ENCODE results near the gene TMEM9. TPM values are rescaled to one million over a fixed set of nuclear protein-coding genes. Genes with fewer than 3 reads are reported as not detected.

The TMEM9 gene
- total RNA-seq, 2 experiments from 2014 or later = 15.7 to 16.5 TPM

DNA sequence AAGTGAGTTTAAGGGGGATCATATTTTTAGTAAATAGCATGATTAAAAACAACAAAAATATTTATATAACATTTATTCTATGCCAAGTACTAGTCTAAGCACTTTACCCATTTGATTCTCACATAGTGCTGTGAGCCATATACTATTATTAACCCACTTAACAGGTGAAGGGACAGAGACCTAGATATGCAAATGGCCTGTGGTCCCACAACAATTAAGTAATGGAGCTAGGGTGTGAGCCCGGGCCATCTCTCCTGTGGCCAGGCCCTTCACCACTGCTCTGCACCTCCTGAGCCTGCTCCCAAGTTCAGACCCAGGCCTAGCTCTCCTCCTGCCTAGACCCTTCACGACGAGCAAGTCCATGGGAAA lies 27.8 kb downstream of the TMEM9 start:
- ATAC-seq (ENCODE audit: poor library complexity) = no peak
- H3K4me3 ChIP-seq (ENCODE audit: low read length) = no peak overlapping the region
- H3K27ac Mint-ChIP-seq = no peak overlapping the region
- H3K27me3 ChIP-seq (ENCODE audit: control insufficient read depth in 1 of 2, insufficient read depth in 2 of 2, low read length in 2 of 2) = peaks cover 10 to 11% of the 10 kb centered on the region in 2 experiments
- no peaks in the 10 kb centered on the region for H3K9me3 ChIP-seq (ENCODE audit: control insufficient read depth in 1 of 2, insufficient read depth in 1 of 2, low read length in 2 of 2)
- TF ChIP-seq, protein P1, sequence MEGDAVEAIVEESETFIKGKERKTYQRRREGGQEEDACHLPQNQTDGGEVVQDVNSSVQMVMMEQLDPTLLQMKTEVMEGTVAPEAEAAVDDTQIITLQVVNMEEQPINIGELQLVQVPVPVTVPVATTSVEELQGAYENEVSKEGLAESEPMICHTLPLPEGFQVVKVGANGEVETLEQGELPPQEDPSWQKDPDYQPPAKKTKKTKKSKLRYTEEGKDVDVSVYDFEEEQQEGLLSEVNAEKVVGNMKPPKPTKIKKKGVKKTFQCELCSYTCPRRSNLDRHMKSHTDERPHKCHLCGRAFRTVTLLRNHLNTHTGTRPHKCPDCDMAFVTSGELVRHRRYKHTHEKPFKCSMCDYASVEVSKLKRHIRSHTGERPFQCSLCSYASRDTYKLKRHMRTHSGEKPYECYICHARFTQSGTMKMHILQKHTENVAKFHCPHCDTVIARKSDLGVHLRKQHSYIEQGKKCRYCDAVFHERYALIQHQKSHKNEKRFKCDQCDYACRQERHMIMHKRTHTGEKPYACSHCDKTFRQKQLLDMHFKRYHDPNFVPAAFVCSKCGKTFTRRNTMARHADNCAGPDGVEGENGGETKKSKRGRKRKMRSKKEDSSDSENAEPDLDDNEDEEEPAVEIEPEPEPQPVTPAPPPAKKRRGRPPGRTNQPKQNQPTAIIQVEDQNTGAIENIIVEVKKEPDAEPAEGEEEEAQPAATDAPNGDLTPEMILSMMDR (IDR thresholded peaks at IDR 0.05) = no peak
- DNase-seq = no peak
- H3K36me3 Mint-ChIP-seq (ENCODE audit: low read depth) = no peaks in the 10 kb centered on the region
- H3K27ac ChIP-seq (ENCODE audit: low read depth in 1 of 2, low read length in 2 of 2) = no peak overlapping the region
- H3K4me3 Mint-ChIP-seq = no peak overlapping the region
- H3K36me3 ChIP-seq (ENCODE audit: insufficient read depth, low read length) = no peaks in the 10 kb centered on the region
- H3K4me1 ChIP-seq (ENCODE audit: insufficient read depth, low read length) = no peaks in the 10 kb centered on the region
- intact Hi-C loops (cut with DNase I, micrococcal nuclease) = loop anchor here in 1 of 2 experiments (1.0 kb wide), 1 partner anchor 21 kb away; no protein-coding TSS in a partner anchor
- H3K27me3 Mint-ChIP-seq = peaks cover 28% of the 10 kb centered on the region
- POLR2A ChIA-PET = interaction anchor here (0.9 kb wide), 1 partner anchor 12 kb away, joined by 3 read pairs; no protein-coding TSS in a partner anchor
- H3K9me3 Mint-ChIP-seq = no peaks in the 10 kb centered on the region
- CTCF ChIA-PET = no interaction called here
- H3K4me1 Mint-ChIP-seq (ENCODE audit: low read depth) = no peaks in the 10 kb centered on the region

DNA sequence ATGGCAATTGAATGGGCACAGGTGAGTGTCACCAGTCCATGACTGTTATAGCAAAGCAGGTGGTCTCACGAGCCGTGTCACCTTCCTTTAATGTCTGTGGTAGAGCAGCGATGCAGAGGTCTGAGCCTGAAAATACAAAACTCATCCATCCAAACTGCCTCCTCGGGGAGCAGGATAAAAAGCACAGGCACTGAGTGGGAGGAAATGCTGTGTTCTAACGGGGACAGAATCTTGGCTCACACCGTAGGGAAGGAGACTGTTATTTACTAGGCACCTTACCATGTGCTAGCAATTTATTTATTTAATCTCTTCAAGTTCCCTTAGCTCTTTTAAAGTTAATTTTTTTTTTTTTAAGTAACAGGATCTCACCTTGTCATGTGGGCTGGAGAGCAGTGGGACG lies 28.5 kb downstream of the TMEM9 start:
- no peak for DNase-seq
- POLR2A ChIA-PET = no interaction called here
- no peaks in the 10 kb centered on the region for H3K36me3 Mint-ChIP-seq (ENCODE audit: low read depth)
- peaks cover 28% of the 10 kb centered on the region for H3K27me3 Mint-ChIP-seq
- Histone ChIP-seq H3K36me3 (ENCODE audit: insufficient read depth, low read length) (no peaks in the 10 kb centered on the region), H3K27ac (ENCODE audit: low read depth in 1 of 2, low read length in 2 of 2) (no peak overlapping the region), H3K4me3 (ENCODE audit: low read length) (no peak overlapping the region), H3K27me3 (ENCODE audit: control insufficient read depth in 1 of 2, insufficient read depth in 2 of 2, low read length in 2 of 2) (peaks cover 10 to 11% of the 10 kb centered on the region in 2 experiments), H3K4me1 (ENCODE audit: insufficient read depth, low read length) (no peaks in the 10 kb centered on the region), H3K9me3 (ENCODE audit: control insufficient read depth in 1 of 2, insufficient read depth in 1 of 2, low read length in 2 of 2) (no peaks in the 10 kb centered on the region)
- intact Hi-C loops (cut with DNase I, micrococcal nuclease) = loop anchor here in 1 of 2 experiments (1.0 kb wide), 1 partner anchor 22 kb away; no protein-coding TSS in a partner anchor
- no peaks in the 10 kb centered on the region for H3K4me1 Mint-ChIP-seq (ENCODE audit: low read depth)
- H3K27ac Mint-ChIP-seq = no peak overlapping the region
- CTCF ChIA-PET = no interaction called here
- H3K4me3 Mint-ChIP-seq = no peak overlapping the region
- TF ChIP-seq, protein P1 (IDR thresholded peaks at IDR 0.05) = no peak
- ATAC-seq (ENCODE audit: poor library complexity) = no peak
- H3K9me3 Mint-ChIP-seq = no peaks in the 10 kb centered on the region

DNA sequence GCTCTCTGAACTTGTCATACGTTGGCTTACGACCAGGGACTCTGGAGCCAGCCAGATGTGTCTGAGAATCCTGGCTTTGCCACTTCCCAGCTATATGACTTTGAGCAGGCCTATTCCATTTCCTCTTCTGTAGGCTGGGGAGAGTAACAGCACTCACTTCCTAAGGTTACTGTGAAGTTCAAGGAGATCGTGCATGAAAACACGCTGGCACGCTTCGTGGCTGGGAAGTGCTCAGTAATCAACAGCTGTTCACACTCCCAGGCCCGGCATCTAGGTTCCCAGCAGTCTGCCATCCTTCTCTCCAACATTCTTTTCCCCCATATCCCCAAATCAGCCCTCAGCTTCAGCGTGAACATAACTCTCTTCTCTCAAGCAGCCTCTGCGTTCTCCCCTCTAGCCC lies 29.3 kb downstream of the TMEM9 start:
- Mint-ChIP-seq H3K4me1 (ENCODE audit: low read depth) (peaks cover 5% of the 10 kb centered on the region), H3K9me3 (no peaks in the 10 kb centered on the region), H3K4me3 (no peak overlapping the region), H3K36me3 (ENCODE audit: low read depth) (no peaks in the 10 kb centered on the region), H3K27me3 (peaks cover 28% of the 10 kb centered on the region), H3K27ac (no peak overlapping the region)
- ChIA-PET POLR2A (no interaction called here), CTCF (no interaction called here)
- H3K4me3 ChIP-seq (ENCODE audit: low read length) = no peak overlapping the region
- H3K27me3 ChIP-seq (ENCODE audit: control insufficient read depth in 1 of 2, insufficient read depth in 2 of 2, low read length in 2 of 2) = peaks cover 10 to 11% of the 10 kb centered on the region in 2 experiments
- no peak overlapping the region for H3K27ac ChIP-seq (ENCODE audit: low read depth in 1 of 2, low read length in 2 of 2)
- intact Hi-C loops (cut with DNase I, micrococcal nuclease) = no loop called here
- peaks cover 1% of the 10 kb centered on the region for H3K4me1 ChIP-seq (ENCODE audit: insufficient read depth, low read length)
- TF ChIP-seq, protein P1 (IDR thresholded peaks at IDR 0.05) = no peak
- H3K36me3 ChIP-seq (ENCODE audit: insufficient read depth, low read length) = no peaks in the 10 kb centered on the region
- no peak for ATAC-seq (ENCODE audit: poor library complexity)
- H3K9me3 ChIP-seq (ENCODE audit: control insufficient read depth in 1 of 2, insufficient read depth in 1 of 2, low read length in 2 of 2) = no peaks in the 10 kb centered on the region
- no peak for DNase-seq

All from CD4-positive, alpha-beta T cell (primary cell).